NCI-H526 (cell line): ENCODE data around the gene KCNT2.
"Not testable (repeated sequence)": the region's sequence is repeated elsewhere in the genome, so short reads cannot be mapped to it uniquely, and the experiment has no call there.

Experiments used
- DNase-seq, 2 experiments: peaks; one replicate each; lab custom pipeline; 2025; lab: John Stamatoyannopoulos, UW

The KCNT2 gene

DNA sequence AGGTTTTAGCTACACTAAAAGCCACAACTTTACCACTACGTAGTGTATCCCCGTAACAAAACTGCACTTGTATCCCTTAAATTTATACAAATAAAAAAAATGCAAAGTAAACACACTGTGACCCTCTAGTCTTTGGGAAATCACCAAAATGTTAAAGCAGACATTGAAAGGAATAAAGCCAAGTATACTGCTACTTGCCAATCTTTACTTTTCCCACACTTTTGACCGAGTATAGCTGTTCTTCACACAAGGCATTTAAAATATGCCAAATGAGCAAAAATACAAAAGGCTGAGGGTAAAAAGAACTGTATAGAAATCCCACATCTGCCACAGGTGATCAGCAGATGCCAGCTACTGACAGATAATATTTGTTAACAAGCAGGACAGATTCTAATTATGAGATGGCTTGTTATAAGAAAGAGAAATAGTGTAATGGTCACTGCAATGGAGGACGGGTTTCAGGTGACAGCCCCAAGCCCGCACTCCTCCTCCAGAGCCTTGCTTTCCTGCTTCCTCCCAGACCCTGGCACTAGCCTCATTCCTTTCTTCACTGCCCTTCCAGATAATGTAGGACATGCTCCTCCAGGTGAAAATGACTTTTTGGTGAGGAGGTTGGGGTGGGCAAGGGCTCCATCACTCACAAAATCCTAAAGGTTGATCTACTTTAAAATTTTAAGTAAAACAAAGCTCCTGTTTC is 18.1 kb downstream of the KCNT2 start:
- DNase-seq, result no peak

DNA sequence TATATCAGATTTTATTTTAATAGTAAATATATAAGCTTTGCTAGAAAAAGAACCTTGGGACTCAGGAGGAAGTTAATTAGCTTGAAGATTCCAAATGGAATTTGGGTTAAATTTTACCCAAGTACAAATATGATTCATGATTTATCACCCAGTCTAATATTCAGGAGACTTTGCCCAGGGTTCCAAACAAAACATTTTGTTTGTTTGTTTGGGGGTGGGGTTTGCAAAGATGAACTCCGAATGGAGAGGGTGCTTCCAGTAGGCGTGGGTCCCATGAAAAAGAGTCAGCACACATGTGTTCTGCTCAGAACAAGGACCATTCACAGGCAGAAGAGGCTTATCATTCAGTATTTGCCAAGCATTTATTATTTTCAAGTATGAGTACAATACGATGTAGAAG is 23.5 kb downstream of the KCNT2 start:
- no peak for DNase-seq

GRCh38 chr1:196577386-196577785 is 30.9 kb downstream of the KCNT2 start:
- no peak for DNase-seq

DNA sequence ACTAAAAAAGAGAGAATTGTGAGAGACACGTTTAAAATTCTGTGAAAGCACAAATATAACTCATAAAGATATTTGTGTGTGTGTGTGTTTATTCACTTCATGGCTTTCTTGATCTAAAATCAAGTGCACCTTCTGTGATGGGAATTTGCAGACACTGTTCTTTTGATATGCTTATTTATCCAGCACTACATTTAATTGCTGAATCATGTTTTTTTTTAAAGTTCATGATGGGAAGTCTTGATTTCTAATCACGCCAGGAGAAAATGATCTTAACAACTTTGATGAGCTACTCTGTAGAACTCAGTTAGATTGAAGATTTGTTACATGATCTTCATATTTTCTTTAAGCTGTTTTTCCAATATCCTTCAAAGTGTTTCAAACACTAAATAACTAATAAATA is 35.0 kb downstream of the KCNT2 start:
- DNase-seq, result no peak

- DNase-seq, result no peak
Measured at GRCh38 chr1:196567238-196567637, 41.0 kb downstream of the KCNT2 start.

- DNase-seq, result no peak
Measured at GRCh38 chr1:196563768-196564167, 44.5 kb downstream of the KCNT2 start.

GRCh38 chr1:196559314-196559713 is 48.9 kb downstream of the KCNT2 start:
- DNase-seq, result no peak

DNA sequence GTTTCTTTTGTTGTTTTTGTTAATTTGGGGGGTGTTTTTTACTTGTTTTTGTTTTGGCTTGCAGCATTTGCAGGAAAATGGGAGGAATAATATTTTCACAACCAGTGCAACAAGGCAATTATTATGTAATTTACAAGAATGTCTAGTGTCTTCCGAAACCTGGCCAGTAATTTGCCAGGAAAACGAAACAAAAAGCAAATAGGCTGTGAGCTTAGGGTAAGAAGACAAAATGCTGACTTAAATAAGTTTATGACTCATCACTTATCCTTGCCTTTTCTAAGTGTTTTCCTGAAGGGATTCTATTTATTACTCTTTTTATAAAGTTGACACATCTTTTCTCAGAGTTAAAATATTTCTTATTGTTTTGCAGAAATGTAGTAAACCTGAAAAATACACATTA is 49.8 kb downstream of the KCNT2 start:
- DNase-seq, result no peak

DNA sequence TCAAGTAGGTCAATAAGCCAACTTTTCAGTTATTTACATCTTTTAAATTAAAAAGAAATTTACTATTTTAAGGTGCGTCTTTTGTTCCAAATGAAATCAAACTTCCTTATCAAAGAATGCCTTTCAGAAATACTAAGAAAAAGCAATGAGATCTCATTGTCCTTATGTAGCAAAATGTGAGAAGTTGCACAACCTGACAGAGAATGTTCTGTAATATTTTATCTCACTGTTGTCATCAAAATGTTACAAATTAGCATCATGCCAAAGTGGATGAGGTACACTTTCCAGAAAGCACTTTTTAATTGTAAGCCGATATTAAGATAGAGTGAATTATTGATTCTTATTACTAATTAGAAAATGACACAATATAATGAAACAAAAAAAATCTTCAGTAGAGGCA is 50.4 kb downstream of the KCNT2 start:
- no peak for DNase-seq

GRCh38 chr1:196550731-196551130 is 57.5 kb downstream of the KCNT2 start:
- DNase-seq, result no peak

- DNase-seq, result no peak
Measured at GRCh38 chr1:196546272-196547111, 61.7 kb downstream of the KCNT2 start.

- no peak for DNase-seq
Measured at GRCh38 chr1:196545222-196545621, 63.0 kb downstream of the KCNT2 start.

DNA sequence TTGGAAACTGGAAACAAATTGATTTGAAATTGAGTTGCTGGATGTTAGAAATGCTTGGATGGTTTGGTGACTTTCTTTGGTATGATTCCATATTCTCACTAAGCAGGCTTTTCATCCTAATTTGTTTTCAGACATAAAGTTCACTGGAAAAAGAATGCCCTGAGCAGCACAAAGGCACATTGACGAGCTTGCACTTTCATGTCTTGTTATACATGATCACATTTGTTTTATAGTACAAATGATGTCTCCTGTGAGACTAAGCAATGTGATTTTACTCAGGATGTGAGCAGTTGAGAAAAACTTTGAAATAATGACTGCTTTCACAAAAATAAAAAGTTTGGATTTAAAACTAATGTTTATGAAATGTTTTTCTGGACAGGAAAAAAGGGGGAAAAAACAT is 63.6 kb downstream of the KCNT2 start:
- DNase-seq, result no peak

- DNase-seq, result no peak
Measured at GRCh38 chr1:196543833-196544232, 64.4 kb downstream of the KCNT2 start.

DNA sequence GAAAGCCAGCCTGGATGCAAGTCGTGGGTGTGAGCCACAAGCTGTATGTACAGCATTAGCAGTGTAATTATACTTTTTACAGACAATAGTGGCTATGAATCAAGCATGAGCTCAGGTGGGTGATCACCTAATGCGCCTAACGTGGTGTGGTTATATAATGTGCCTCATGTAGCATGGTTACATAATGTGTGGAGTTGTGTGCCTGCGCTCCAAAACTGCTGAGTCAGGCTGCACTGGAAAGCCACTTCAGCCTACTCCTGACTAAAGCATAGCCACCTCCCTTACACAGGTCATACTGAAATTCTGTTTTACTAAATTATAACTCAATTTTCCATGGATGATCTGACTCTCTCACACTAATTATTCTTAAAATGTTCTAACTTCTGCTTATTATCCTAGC is 69.8 kb downstream of the KCNT2 start:
- DNase-seq, result no peak

GRCh38 chr1:196535727-196536126 is 72.5 kb downstream of the KCNT2 start:
- peak in 1 of 2 experiments; percentile 15 for DNase-seq

- DNase-seq, result no peak
Measured at GRCh38 chr1:196531737-196532524, 76.3 kb downstream of the KCNT2 start.

DNA sequence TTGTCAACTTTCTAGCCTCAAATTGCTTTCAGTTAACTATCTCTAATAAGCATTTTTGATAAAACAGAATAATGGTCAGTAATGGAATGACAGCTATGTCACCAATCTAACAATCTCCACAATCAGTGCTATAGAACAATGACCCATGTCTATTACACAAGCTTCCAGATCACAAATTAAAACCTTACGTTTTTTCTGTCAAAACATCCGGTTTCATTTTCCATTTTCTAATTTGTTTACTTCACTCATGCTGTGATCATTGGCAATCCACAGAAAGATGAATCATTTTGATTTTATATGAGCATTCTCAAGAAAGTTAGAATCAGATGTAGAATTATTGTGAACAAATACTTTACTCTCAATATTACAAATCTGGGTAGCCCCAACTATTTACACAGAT is 80.3 kb downstream of the KCNT2 start:
- DNase-seq, result no peak

DNA sequence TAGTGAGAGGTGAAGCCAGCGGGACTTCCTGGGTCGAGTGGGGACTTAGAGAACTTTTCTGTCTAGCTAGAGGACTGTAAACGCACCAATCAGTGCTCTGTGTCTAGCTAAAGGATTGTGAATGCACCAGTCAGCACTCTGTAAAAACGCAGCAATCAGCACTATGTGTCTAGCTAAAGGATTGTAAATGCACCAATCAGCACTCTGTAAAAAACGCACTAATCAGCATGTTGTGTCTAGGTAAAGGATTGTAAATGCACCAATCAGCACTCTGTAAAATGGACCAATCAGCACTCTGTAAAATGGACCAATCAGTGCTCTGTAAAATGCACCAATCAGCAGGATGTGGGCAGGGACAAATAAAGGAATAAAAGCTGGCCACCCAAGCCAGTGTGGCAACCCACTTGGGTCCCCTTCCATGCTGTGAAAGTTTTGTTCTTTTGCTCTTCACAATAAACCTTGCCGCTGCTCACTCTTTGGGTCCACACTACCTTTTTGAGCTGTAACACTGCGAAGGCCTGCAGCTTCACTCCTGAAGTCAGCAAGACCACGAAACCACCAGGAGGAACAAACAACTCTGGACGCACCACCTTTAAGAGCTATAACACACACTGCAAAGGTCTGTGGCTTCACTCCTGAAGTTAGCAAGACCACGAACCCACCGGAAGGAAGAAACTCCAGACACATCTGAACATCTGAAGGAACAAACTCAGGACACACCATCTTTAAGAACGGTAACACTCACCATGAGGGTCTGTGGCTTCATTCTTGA is 85.5 kb downstream of the KCNT2 start:
- not testable (repeated sequence) for DNase-seq

- no peak for DNase-seq
Measured at GRCh38 chr1:196517193-196517592, 91.0 kb downstream of the KCNT2 start.

DNA sequence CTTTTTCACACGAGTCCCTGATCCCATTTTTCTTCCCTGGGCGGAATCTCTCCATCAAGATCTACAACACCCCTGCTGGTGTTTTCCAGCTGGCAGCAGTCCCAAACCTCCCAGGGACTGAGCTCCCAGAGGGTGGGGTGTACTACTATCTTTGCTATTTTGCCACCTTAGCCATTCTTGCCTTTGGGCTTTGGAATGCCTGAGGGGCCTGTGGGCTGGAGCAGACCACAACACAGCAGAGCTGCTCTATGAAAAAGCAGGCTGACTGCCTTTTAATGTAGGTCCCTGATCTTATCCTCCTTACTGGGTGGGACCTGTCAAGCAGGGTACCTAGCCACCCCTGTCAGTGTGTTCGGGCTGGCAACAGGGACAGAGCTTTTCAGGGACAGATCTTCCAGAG is 91.9 kb downstream of the KCNT2 start:
- no peak for DNase-seq

GRCh38 chr1:196515904-196516303 is 92.3 kb downstream of the KCNT2 start:
- no peak for DNase-seq
